IMR-90 (cell line): Measurements from ENCODE around the gene RCBTB2. TPM values are rescaled to one million over a fixed set of nuclear protein-coding genes. Genes with fewer than 3 reads are reported as not detected.

Experiments
- ATAC-seq: fragments of 200-7000 bp; cut with Tn5 transposase; 2 replicates; pipeline ENCODE4 v1.9.1; 2020; ENCODE audit warnings: low read depth, mild to moderate bottlenecking, moderate library complexity
- BruUV-seq: library from RNA; stranded (reverse); fragments of 400-500 nt; replicated peaks from 2 replicates; lab custom pipeline; 2021; lab: Mats Ljungman, UMichigan
- CTCF ChIA-PET: fragments of 300-600 bp; formaldehyde crosslinking; extraction: SDS; loops from one replicate; lab custom pipeline; 2021; ENCODE audit warnings: antibody characterized with exemption; lab: Yijun Ruan, JAX
- POLR2A ChIA-PET: fragments of 300-600 bp; sonication (Branson Sonifier 250); formaldehyde crosslinking; loops from one replicate; lab custom pipeline; 2022; ENCODE audit warnings: antibody characterized with exemption; ENCODE audit not compliant: unreplicated experiment; lab: Charles Lee
- DNase-seq: peaks from one replicate; pipeline ENCODE4 v3.0.0; 2013
- H2AFZ ChIP-seq: replicated peaks from 2 replicates; pipeline ENCODE3; 2013; ENCODE audit warnings: low read length, mild to moderate bottlenecking; ENCODE audit not compliant: poor library complexity
- H2AK5ac ChIP-seq: 2 replicates; pipeline ENCODE4 v1.6.1; 2013; ENCODE audit warnings: low read depth, low read length, inconsistent platforms
- H2AK9ac ChIP-seq: replicated peaks from 2 replicates; pipeline ENCODE3; 2013; ENCODE audit warnings: mild to moderate bottlenecking, low read depth, low read length, moderate library complexity; ENCODE audit not compliant: poor library complexity
- H2BK120ac ChIP-seq: 2 replicates; pipeline ENCODE4 v1.6.1; 2013; ENCODE audit warnings: low read depth, low read length, inconsistent platforms
- H2BK15ac ChIP-seq: 3 replicates; pipeline ENCODE4 v1.6.1; 2013; ENCODE audit warnings: low read depth, low read length, inconsistent platforms
- H2BK20ac ChIP-seq: 2 replicates; pipeline ENCODE4 v1.6.1; 2013; ENCODE audit warnings: low read depth, mild to moderate bottlenecking, inconsistent platforms, low read length, moderate library complexity
- H2BK5ac ChIP-seq: 2 replicates; pipeline ENCODE4 v1.6.1; 2013; ENCODE audit warnings: mild to moderate bottlenecking, low read depth, low read length, inconsistent platforms; ENCODE audit not compliant: poor library complexity, severe bottlenecking
- H3K14ac ChIP-seq: replicated peaks from 2 replicates; pipeline ENCODE4 v1.6.1; 2013; ENCODE audit warnings: low read depth, low read length, inconsistent platforms
- H3K18ac ChIP-seq: 2 replicates; pipeline ENCODE4 v1.6.1; 2013; ENCODE audit warnings: low read depth, low read length, control low read depth
- H3K23ac ChIP-seq: 2 replicates; pipeline ENCODE4 v1.6.1; 2013; ENCODE audit warnings: low read depth, low read length, inconsistent platforms
- H3K27ac ChIP-seq: 2 replicates; pipeline ENCODE4 v1.5.1; 2013; ENCODE audit warnings: mild to moderate bottlenecking, control low read depth, low read length; ENCODE audit not compliant: insufficient read depth
- H3K27me3 ChIP-seq: 2 replicates; pipeline ENCODE4 v1.6.1; 2013; ENCODE audit warnings: low read length; ENCODE audit not compliant: control insufficient read depth, insufficient read depth
- H3K36me3 ChIP-seq: 2 replicates; pipeline ENCODE4 v1.6.1; 2013; ENCODE audit warnings: low read length, mixed read lengths; ENCODE audit not compliant: control insufficient read depth, insufficient read depth
- H3K4ac ChIP-seq: 2 replicates; pipeline ENCODE4 v1.6.1; 2013; ENCODE audit warnings: low read depth, low read length, inconsistent platforms
- H3K4me1 ChIP-seq: 2 replicates; pipeline ENCODE4 v1.6.1; 2013; ENCODE audit warnings: low read length, mixed read lengths; ENCODE audit not compliant: control insufficient read depth, insufficient read depth
- H3K4me2 ChIP-seq: 2 replicates; pipeline ENCODE4 v1.6.1; 2013; ENCODE audit warnings: low read depth, mild to moderate bottlenecking, control low read depth, low read length, moderate library complexity
- H3K4me3 ChIP-seq: 2 replicates; pipeline ENCODE4 v1.5.1; 2013; ENCODE audit warnings: low read depth, mild to moderate bottlenecking, control low read depth, low read length, moderate library complexity; ENCODE audit not compliant: insufficient read depth
- H3K56ac ChIP-seq: 2 replicates; pipeline ENCODE4 v1.6.1; 2013; ENCODE audit warnings: low read length, inconsistent platforms; ENCODE audit not compliant: insufficient read depth; ENCODE audit errors: extremely low read depth
- H3K79me1 ChIP-seq, 2 experiments: 2 replicates each; pipeline ENCODE4 v1.6.1; 2013; ENCODE audit warnings: low read length in 2 of 2, inconsistent platforms in 1 of 2, low read depth in 1 of 2
- H3K9ac ChIP-seq: 2 replicates; pipeline ENCODE4 v1.6.1; 2013; ENCODE audit warnings: low read depth, low read length, control low read depth
- H3K9me1 ChIP-seq: 2 replicates; pipeline ENCODE4 v1.6.1; 2013; ENCODE audit warnings: low read length, inconsistent platforms; ENCODE audit not compliant: insufficient read depth
- H3K9me3 ChIP-seq: 2 replicates; pipeline ENCODE4 v1.6.1; 2013; ENCODE audit warnings: low read length; ENCODE audit not compliant: control insufficient read depth, insufficient read depth
- H4K20me1 ChIP-seq: 2 replicates; pipeline ENCODE4 v1.6.1; 2013; ENCODE audit warnings: low read length, inconsistent platforms; ENCODE audit not compliant: insufficient read depth
- H4K5ac ChIP-seq: 2 replicates; pipeline ENCODE4 v1.6.1; 2013; ENCODE audit warnings: mild to moderate bottlenecking, low read depth, low read length, control low read depth
- H4K8ac ChIP-seq, 2 experiments: 2 replicates each; pipeline ENCODE4 v1.6.1; 2013; ENCODE audit warnings: low read depth in 2 of 2, low read length in 2 of 2, control low read depth in 1 of 2, inconsistent platforms in 1 of 2
- H4K91ac ChIP-seq: 2 replicates; pipeline ENCODE4 v1.6.1; 2013; ENCODE audit warnings: low read depth, low read length, inconsistent platforms; ENCODE audit not compliant: insufficient read depth
- CHD1 ChIP-seq: IDR thresholded peaks from 2 replicates; pipeline ENCODE4 v1.6.1; 2012; ENCODE audit warnings: low read depth, low read length, improper control_type of control experiment
- dilution Hi-C: fragments of 300-500 bp; cut with HindIII; formaldehyde crosslinking; loops from one replicate; pipeline ENCODE4 v1.14.3; 2018; ENCODE audit warnings: low sequenced_read_pairs; ENCODE audit not compliant: unreplicated experiment
- in situ Hi-C: fragments of 300-500 bp; cut with MboI; formaldehyde crosslinking; loops from 3 replicates; pipeline ENCODE4 v1.14.3; 2019; ENCODE audit warnings: low sequenced_read_pairs, inconsistent platforms, mixed read lengths
- intact Hi-C: fragments of 100-400 bp; cut with micrococcal nuclease; formaldehyde crosslinking; loops from 2 replicates; pipeline ENCODE4 v1.10.0; 2022
- polyA plus RNA-seq, 3 experiments: library from polyadenylated mRNA; depleted of rRNA; stranded (reverse); fragments of >200 nt; gene quantifications; 2 replicates each; pipeline ENCODE4 v1.2.3, GENCODE V29; 2012; ENCODE audit warnings: low replicate concordance in 1 of 3
- total RNA-seq: library from RNA; depleted of rRNA; stranded (reverse); fragments of >200 nt; gene quantifications from 2 replicates; pipeline ENCODE4 v1.2.3, GENCODE V29; 2012
- TF ChIP-seq, protein P1 (sequence below): fragments of 150-350 bp; IDR thresholded peaks from 2 replicates; pipeline ENCODE4 v1.6.1; 2017; ENCODE audit warnings: mild to moderate bottlenecking, antibody characterized with exemption, low read length, low read depth

RCBTB2 gene
- total and polyA plus RNA-seq, 2 of the 4 experiments (the other 2 are of a cell fraction), result 4.0 to 5.2 TPM

DNA sequence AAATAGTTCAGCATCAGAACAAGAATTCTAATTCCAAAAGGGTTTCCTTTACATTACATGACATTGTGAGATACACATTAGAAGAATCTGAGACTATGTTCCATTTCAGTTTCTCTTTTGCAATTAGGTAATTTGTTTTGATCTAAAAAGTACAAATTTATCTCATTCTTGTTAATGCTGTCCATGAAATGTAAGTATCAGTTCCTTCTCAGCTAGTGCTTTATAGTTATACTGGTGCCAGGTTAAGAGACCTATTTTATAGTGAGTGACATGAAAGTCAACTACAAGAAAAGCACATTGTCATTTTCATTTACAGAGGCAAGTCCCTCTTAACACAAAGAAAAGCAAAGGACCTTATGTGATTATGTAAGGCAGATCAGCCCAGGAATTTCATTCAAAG, 43.9 kb downstream of the RCBTB2 start:
- Histone ChIP-seq H3K9me1 (no peaks in the 10 kb centered on the region), H3K27me3 (no peaks in the 10 kb centered on the region), H4K5ac (no peak overlapping the region), H3K14ac (no peak overlapping the region), H3K23ac (no peak overlapping the region), H2BK15ac (no peak overlapping the region), H2BK5ac (no peak overlapping the region), H3K9ac (no peak overlapping the region), H4K8ac (no peak overlapping the region), H3K4ac (no peak overlapping the region), H2AK9ac (no peak overlapping the region), H3K4me2 (no peak overlapping the region), H4K91ac (no peak overlapping the region), H3K4me1 (no peaks in the 10 kb centered on the region), H3K9me3 (no peaks in the 10 kb centered on the region), H2BK20ac (no peak overlapping the region), H3K27ac (no peak overlapping the region), H3K4me3 (no peak overlapping the region), H2AK5ac (no peak overlapping the region), H3K79me1 (no peaks in the 10 kb centered on the region), H3K36me3 (no peaks in the 10 kb centered on the region), H2AFZ (no peak overlapping the region), H3K56ac (no peak overlapping the region), H2BK120ac (no peak overlapping the region), H3K18ac (no peak overlapping the region), H4K20me1 (no peaks in the 10 kb centered on the region)
- POLR2A ChIA-PET, result no interaction called here
- intact Hi-C loops (no loop called here), in situ Hi-C loops (no loop called here), dilution Hi-C loops (no loop called here)
- CTCF ChIA-PET, result interaction anchor here (0.5 kb wide), 1 partner anchor 394 kb away, joined by 3 read pairs; the partner anchor contains the start of gene MED4
- no peak for DNase-seq
- no peak for TF ChIP-seq CHD1
- TF ChIP-seq, protein P1, sequence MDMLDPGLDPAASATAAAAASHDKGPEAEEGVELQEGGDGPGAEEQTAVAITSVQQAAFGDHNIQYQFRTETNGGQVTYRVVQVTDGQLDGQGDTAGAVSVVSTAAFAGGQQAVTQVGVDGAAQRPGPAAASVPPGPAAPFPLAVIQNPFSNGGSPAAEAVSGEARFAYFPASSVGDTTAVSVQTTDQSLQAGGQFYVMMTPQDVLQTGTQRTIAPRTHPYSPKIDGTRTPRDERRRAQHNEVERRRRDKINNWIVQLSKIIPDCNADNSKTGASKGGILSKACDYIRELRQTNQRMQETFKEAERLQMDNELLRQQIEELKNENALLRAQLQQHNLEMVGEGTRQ, result no peak
- no peak for ATAC-seq
- no TSS peak for BruUV-seq
